Erythroblast (primary cell): ENCODE data around the gene SEC11A.

Experiments
- DNase-seq, 2 experiments: peaks; one replicate each; lab custom pipeline; 2025; lab: John Stamatoyannopoulos, UW
- GATA1 ChIP-seq: IDR thresholded peaks from 2 replicates; pipeline ENCODE4 v1.6.1; 2011; ENCODE audit warnings: low read depth, mild to moderate bottlenecking, control low read depth, low read length, moderate library complexity
- POLR2A ChIP-seq: IDR thresholded peaks from 2 replicates; pipeline ENCODE4 v1.6.1; 2011; ENCODE audit warnings: mild to moderate bottlenecking, low read length

The SEC11A gene

GRCh38 chr15:84633311-84634227 lies 82.4 kb downstream of the SEC11A start:
- TF ChIP-seq POLR2A (peak; percentile 70), GATA1 (no peak)
- DNase-seq = peak; percentile 90 to 91

DNA sequence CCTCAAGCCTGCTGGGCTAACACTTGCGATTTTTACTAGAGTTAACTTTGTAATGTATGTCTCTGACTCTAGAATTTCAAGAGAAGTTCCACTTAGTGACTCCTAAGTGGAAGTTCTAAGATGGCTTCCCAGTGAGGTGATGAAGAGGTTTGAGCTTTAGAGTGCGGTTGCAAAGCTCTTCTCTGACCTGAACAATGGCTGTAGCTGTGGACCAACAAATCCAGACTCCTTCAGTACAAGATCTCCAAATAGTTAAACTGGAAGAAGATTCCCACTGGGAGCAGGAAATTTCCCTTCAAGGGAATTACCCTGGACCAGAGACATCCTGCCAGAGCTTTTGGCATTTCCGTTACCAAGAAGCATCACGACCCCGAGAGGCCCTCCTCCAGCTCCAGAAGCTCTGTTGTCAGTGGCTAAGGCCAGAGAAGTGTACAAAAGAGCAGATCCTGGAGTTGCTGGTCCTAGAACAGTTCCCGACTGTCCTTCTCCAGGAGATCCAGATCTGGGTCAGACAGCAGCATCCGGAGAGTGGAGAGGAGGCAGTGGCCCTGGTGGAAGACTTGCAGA lies 84.2 kb downstream of the SEC11A start:
- DNase-seq = no peak
- TF ChIP-seq POLR2A (no peak), GATA1 (no peak)

DNA sequence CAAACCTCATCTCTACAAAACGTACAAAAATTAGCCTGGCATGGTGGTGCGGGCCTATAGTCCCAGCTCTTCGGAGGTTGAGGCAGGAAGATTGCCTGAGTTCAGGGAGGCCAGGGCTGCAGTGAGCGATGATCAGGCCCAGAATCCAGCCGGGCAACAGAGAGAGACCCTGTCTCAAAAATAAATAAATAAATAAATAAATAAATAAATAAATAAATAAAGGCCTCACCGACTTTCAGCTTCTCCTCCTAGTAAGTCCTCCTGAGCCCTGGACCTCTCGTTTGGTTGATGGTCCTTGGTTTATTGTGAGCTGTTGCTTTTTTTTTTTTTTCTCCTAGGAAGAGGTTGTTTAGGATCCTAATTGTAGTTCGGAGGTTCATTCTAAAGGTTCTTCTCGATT lies 86.9 kb downstream of the SEC11A start:
- no peak for TF ChIP-seq POLR2A
- TF ChIP-seq GATA1 = no peak
- no peak for DNase-seq

GRCh38 chr15:84625123-84625522 lies 90.8 kb downstream of the SEC11A start:
- TF ChIP-seq POLR2A = no peak
- TF ChIP-seq GATA1 = no peak
- DNase-seq = peak; percentile 57 to 75

DNA sequence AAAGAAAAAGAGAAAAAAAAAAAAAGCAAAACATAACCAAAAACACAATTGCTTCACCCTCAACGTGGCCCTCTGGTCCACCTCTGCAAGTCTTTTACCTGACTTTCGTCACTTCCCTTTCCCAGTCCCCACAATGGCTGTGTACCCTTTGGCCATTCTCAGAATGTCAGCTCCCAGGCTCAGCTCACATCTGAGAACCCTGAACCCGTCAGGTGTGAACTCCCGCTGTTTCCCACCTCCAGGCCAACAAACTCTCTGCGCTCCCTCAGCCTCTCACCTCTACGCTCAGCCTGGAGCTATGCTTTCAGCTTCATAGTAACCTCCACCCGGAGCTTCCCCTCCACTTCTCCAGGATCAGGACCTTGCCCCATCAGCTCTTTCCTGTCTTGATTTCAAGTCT lies 91.6 kb downstream of the SEC11A start:
- TF ChIP-seq GATA1 (no peak), POLR2A (no peak)
- no peak for DNase-seq

DNA sequence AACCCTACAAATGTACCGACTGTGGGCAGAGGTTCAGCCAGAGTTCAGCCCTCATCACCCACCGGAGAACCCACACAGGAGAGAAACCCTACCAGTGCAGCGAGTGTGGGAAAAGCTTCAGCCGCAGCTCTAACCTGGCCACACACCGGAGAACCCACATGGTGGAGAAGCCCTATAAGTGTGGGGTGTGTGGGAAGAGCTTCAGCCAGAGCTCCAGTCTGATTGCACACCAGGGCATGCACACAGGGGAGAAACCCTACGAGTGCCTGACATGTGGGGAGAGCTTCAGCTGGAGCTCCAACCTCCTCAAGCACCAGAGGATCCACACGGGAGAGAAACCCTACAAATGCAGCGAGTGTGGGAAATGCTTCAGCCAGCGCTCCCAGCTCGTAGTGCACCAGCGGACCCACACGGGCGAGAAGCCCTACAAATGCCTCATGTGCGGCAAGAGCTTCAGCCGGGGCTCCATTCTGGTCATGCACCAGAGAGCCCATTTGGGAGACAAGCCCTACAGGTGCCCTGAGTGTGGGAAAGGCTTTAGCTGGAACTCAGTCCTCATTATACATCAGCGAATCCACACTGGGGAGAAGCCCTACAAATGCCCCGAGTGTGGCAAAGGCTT lies 94.5 kb downstream of the SEC11A start:
- TF ChIP-seq GATA1 = no peak
- TF ChIP-seq POLR2A = no peak
- DNase-seq = peak in 1 of 2 experiments; percentile 29

DNA sequence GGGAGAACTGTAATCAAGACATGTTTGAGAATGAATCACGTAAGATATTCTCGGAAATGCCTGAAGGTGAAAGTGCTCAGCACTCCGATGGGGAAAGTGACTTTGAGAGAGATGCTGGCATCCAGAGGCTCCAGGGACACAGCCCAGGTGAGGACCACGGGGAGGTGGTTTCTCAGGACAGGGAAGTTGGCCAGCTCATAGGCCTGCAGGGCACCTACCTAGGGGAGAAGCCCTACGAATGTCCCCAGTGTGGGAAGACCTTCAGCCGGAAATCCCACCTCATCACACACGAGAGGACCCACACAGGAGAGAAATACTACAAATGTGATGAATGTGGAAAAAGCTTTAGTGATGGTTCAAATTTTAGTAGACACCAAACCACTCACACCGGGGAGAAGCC lies 95.3 kb downstream of the SEC11A start:
- TF ChIP-seq POLR2A (no peak), GATA1 (no peak)
- DNase-seq = no peak
